Astrocyte (in vitro differentiated cells and primary cell): ENCODE data around the gene MYL4.

Experiments
- EZH2 ChIP-seq: IDR thresholded peaks from 2 replicates; pipeline ENCODE4 v1.6.1; 2012; ENCODE audit warnings: mild to moderate bottlenecking, low read length, inconsistent platforms; ENCODE audit not compliant: insufficient read depth
- TF ChIP-seq, protein P1 (sequence below): IDR thresholded peaks from 2 replicates; pipeline ENCODE4 v1.5.1; 2011; ENCODE audit warnings: low read depth, mild to moderate bottlenecking, inconsistent platforms, low read length, moderate library complexity; ENCODE audit not compliant: insufficient read depth

DNA sequence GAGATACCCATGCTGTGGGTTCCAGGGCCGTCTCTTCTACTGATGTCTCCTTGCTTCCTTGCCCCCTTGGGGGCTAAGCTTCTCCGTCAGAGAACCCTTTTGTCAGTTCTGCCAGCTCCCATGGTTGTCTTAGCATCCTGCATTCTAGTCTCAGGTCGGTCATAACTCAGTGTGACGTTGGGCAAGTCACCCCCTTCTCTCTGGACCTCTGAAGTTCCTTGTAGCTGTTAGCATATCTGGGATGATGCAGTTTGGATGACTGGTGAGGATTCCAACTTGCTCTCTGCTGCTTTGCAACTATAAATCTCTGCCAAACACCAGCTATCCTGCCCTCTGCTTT lies 8.9 kb upstream of the MYL4 start:
- TF ChIP-seq, protein P1, sequence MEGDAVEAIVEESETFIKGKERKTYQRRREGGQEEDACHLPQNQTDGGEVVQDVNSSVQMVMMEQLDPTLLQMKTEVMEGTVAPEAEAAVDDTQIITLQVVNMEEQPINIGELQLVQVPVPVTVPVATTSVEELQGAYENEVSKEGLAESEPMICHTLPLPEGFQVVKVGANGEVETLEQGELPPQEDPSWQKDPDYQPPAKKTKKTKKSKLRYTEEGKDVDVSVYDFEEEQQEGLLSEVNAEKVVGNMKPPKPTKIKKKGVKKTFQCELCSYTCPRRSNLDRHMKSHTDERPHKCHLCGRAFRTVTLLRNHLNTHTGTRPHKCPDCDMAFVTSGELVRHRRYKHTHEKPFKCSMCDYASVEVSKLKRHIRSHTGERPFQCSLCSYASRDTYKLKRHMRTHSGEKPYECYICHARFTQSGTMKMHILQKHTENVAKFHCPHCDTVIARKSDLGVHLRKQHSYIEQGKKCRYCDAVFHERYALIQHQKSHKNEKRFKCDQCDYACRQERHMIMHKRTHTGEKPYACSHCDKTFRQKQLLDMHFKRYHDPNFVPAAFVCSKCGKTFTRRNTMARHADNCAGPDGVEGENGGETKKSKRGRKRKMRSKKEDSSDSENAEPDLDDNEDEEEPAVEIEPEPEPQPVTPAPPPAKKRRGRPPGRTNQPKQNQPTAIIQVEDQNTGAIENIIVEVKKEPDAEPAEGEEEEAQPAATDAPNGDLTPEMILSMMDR, result no peak
- TF ChIP-seq EZH2, result no peak
